Measurements from ENCODE around the gene IFI27L1. TPM values are rescaled to one million over a fixed set of nuclear protein-coding genes. Genes with fewer than 3 reads are reported as not detected.
A peak's percentile ranks its signal among the peaks of the same experiment; 100 is the strongest.

Gene IFI27L1
- total and polyA plus RNA-seq, 4 donors = 14.6 to 41.5 (median 19.9) TPM

DNA sequence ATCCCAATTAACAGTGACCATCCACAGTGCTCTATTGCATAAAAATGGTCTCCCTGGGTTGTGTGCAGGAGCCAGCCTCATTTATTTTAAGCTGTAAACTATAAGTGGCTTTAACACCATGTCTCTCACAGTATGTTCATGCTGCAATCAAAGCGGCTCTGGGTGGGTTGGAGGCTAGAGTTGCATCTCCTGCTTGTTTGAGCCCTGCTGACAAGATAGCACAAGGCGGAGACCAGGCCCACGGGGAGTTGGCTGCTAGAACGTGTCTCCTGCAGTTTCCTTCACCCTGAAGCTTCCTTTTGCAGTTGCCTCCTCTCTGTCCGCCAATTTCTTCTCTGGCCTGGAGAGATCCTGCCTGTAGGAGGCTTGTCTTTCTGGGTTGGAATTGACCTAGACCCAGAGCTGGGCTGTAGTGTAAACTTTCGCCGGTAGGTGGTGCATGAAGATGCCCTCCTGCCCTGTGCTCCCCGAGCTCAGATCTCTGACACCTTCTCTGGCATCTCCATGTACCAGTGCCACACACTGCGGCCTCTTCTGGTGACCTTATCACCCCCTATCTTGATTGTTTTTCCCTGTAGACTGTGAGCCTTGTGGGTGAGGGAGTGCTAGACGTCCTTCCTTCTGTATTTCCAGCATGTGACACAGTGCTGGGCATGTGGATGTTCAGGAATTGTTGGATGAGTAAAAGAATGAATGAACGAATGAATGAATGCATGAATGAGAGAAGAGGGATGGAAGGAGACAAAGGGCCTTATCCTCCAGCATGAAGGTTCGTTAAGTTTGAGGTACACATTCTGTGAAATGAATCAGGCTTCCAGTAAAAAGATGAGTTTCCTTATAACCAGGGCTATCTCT is 44.6 kb upstream of the IFI27L1 start:
- no peak overlapping the region for H3K4me3 ChIP-seq
- no peak overlapping the region for H3K9ac ChIP-seq (ENCODE audit: insufficient read depth in 1 of 2, low read length in 2 of 2)
- DNase-seq (peak; percentile 40 to 54 (median 51)), ATAC-seq (ENCODE audit: insufficient read depth, low FRiP score) (no peak)
- no peaks in the 10 kb centered on the region for H3K27me3 ChIP-seq (ENCODE audit: control insufficient read depth in 3 of 3, insufficient read depth in 3 of 3, low read length in 2 of 3)
- H3K36me3 ChIP-seq (ENCODE audit: control insufficient read depth in 4 of 4, insufficient read depth in 4 of 4, low read length in 4 of 4) = peaks cover 0 to 3% (median 0%) of the 10 kb centered on the region in 4 donors
- TF ChIP-seq CTCF (IDR thresholded peaks at IDR 0.05; ENCODE audit: control extremely low read depth, extremely low read depth) = peak; percentile 73
- H3K9me3 ChIP-seq (ENCODE audit: control insufficient read depth in 4 of 4, insufficient read depth in 3 of 4, low read length in 3 of 4) = peaks cover 0 to 2% (median 0%) of the 10 kb centered on the region in 4 donors
- WGBS, 2 donors = 34 to 37% methylated on average over 12 of the region's 12 CpGs
- H3K4me1 ChIP-seq (ENCODE audit: control insufficient read depth in 5 of 5, insufficient read depth in 5 of 5, low read length in 5 of 5) = peaks cover 0 to 1% (median 0%) of the 10 kb centered on the region in 5 donors
- no peak overlapping the region for H3K27ac ChIP-seq (ENCODE audit: low read depth in 1 of 2, low read length in 1 of 2)

DNA sequence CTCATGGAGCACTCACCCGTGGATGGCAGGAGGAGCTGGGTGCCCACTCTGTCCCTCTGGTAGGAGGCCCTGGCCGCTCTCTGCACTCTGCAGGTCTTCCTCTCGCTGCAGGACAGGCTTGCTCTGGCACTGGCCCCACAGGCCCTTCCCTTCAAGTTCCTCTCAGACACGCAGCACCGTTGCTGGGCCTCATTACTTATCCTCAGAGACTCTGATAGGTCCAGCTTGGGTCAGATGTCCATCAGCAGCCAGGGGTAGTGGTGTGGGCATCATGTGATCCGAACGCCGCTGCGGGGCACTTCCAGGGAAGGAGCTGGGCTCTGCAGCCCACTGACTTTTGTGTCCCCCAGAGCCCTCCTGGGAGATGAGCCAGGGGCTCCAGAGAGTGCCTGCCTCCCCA is 43.2 kb upstream of the IFI27L1 start:
- DNase-seq (no peak), ATAC-seq (ENCODE audit: insufficient read depth, low FRiP score) (no peak)
- no peak for TF ChIP-seq CTCF (IDR thresholded peaks at IDR 0.05; ENCODE audit: control extremely low read depth, extremely low read depth)
- no peak overlapping the region for H3K9ac ChIP-seq (ENCODE audit: insufficient read depth in 1 of 2, low read length in 2 of 2)
- peaks cover 0 to 3% (median 1%) of the 10 kb centered on the region in 4 donors for H3K36me3 ChIP-seq (ENCODE audit: control insufficient read depth in 4 of 4, insufficient read depth in 4 of 4, low read length in 4 of 4)
- peaks cover 0 to 2% (median 0%) of the 10 kb centered on the region in 4 donors for H3K9me3 ChIP-seq (ENCODE audit: control insufficient read depth in 4 of 4, insufficient read depth in 3 of 4, low read length in 3 of 4)
- no peaks in the 10 kb centered on the region for H3K27me3 ChIP-seq (ENCODE audit: control insufficient read depth in 3 of 3, insufficient read depth in 3 of 3, low read length in 2 of 3)
- WGBS, 2 donors = 90 to 91% methylated on average over 9 of the region's 9 CpGs
- H3K27ac ChIP-seq (ENCODE audit: low read depth in 1 of 2, low read length in 1 of 2) = no peak overlapping the region
- peaks cover 0 to 8% (median 3%) of the 10 kb centered on the region in 5 donors for H3K4me1 ChIP-seq (ENCODE audit: control insufficient read depth in 5 of 5, insufficient read depth in 5 of 5, low read length in 5 of 5)
- no peak overlapping the region for H3K4me3 ChIP-seq

DNA sequence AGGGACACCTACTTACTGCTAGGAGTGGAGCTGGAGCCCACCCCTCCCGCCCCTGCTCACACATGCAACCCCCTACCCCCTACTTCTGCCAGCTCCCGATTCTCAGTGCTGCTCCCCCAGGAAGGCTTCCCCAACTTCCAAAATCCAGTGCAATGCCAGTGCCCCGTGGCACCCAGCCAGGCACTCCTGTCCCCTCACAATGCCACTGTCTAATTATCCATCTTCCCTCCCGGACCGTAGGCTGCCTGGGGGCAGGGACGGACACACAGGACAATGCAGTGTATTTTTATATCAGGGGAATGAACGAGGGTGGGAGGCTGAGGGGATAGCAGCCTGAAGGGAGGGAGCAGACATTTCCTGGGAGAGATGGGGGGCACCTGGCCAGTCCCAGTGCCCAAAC is 42.6 kb upstream of the IFI27L1 start:
- peaks cover 0 to 12% (median 3%) of the 10 kb centered on the region in 5 donors for H3K4me1 ChIP-seq (ENCODE audit: control insufficient read depth in 5 of 5, insufficient read depth in 5 of 5, low read length in 5 of 5)

More for the DNA sequence above, 42.6 kb upstream of the IFI27L1 start:
- 89 to 90% methylated on average over 7 of the region's 7 CpGs for WGBS, 2 donors
- DNase-seq (no peak), ATAC-seq (ENCODE audit: insufficient read depth, low FRiP score) (no peak)
- H3K36me3 ChIP-seq (ENCODE audit: control insufficient read depth in 4 of 4, insufficient read depth in 4 of 4, low read length in 4 of 4) = peaks cover 0 to 4% (median 3%) of the 10 kb centered on the region in 4 donors
- no peak overlapping the region for H3K27ac ChIP-seq (ENCODE audit: low read depth in 1 of 2, low read length in 1 of 2)
- no peak overlapping the region for H3K4me3 ChIP-seq
- no peaks in the 10 kb centered on the region for H3K27me3 ChIP-seq (ENCODE audit: control insufficient read depth in 3 of 3, insufficient read depth in 3 of 3, low read length in 2 of 3)
- no peak overlapping the region for H3K9ac ChIP-seq (ENCODE audit: insufficient read depth in 1 of 2, low read length in 2 of 2)
- H3K9me3 ChIP-seq (ENCODE audit: control insufficient read depth in 4 of 4, insufficient read depth in 3 of 4, low read length in 3 of 4) = peaks cover 0 to 2% (median 0%) of the 10 kb centered on the region in 4 donors
- no peak for TF ChIP-seq CTCF (IDR thresholded peaks at IDR 0.05; ENCODE audit: control extremely low read depth, extremely low read depth)
